ENCODE data around the gene IL16.

The IL16 gene

GRCh38 chr15:81278306-81279029 lies 81.8 kb downstream of the IL16 start:
- H3K4me3 ChIP-seq (ENCODE audit: low read depth in 1 of 5, low read length in 5 of 5), result no peak overlapping the region
- no peak overlapping the region for H3K9ac ChIP-seq (ENCODE audit: low read length in 5 of 5)
- no peaks in the 10 kb centered on the region for H3K27me3 ChIP-seq (ENCODE audit: control insufficient read depth in 5 of 5, insufficient read depth in 4 of 5, low read length in 5 of 5)
- peaks cover 0 to 6% (median 4%) of the 10 kb centered on the region in 5 donors for H3K9me3 ChIP-seq (ENCODE audit: control insufficient read depth in 5 of 5, low read length in 5 of 5)
- no peak overlapping the region for H3K27ac ChIP-seq (ENCODE audit: low read depth, low read length)
- H3K36me3 ChIP-seq (ENCODE audit: control insufficient read depth in 5 of 5, insufficient read depth in 5 of 5, low read length in 5 of 5), result peaks cover 3 to 45% (median 33%) of the 10 kb centered on the region in 5 donors
- peaks cover 0 to 26% (median 8%) of the 10 kb centered on the region in 5 donors for H3K4me1 ChIP-seq (ENCODE audit: control insufficient read depth in 5 of 5, insufficient read depth in 5 of 5, low read length in 5 of 5)

- Histone ChIP-seq H3K9me3 (ENCODE audit: control insufficient read depth in 5 of 5, low read length in 5 of 5) (peaks cover 0 to 6% (median 4%) of the 10 kb centered on the region in 5 donors), H3K9ac (ENCODE audit: low read length in 5 of 5) (no peak overlapping the region), H3K4me3 (ENCODE audit: low read depth in 1 of 5, low read length in 5 of 5) (no peak overlapping the region), H3K27ac (ENCODE audit: low read depth, low read length) (no peak overlapping the region), H3K4me1 (ENCODE audit: control insufficient read depth in 5 of 5, insufficient read depth in 5 of 5, low read length in 5 of 5) (peaks cover 0 to 34% (median 6%) of the 10 kb centered on the region in 5 donors), H3K36me3 (ENCODE audit: control insufficient read depth in 5 of 5, insufficient read depth in 5 of 5, low read length in 5 of 5) (peaks cover 3 to 41% (median 33%) of the 10 kb centered on the region in 5 donors), H3K27me3 (ENCODE audit: control insufficient read depth in 5 of 5, insufficient read depth in 4 of 5, low read length in 5 of 5) (no peaks in the 10 kb centered on the region)
Measured at GRCh38 chr15:81279621-81280485, 83.2 kb downstream of the IL16 start.

GRCh38 chr15:81280696-81281455 lies 84.2 kb downstream of the IL16 start:
- Histone ChIP-seq H3K9me3 (ENCODE audit: control insufficient read depth in 5 of 5, low read length in 5 of 5) (peaks cover 0 to 6% (median 4%) of the 10 kb centered on the region in 5 donors), H3K27me3 (ENCODE audit: control insufficient read depth in 5 of 5, insufficient read depth in 4 of 5, low read length in 5 of 5) (no peaks in the 10 kb centered on the region), H3K9ac (ENCODE audit: low read length in 5 of 5) (no peak overlapping the region), H3K4me1 (ENCODE audit: control insufficient read depth in 5 of 5, insufficient read depth in 5 of 5, low read length in 5 of 5) (peaks cover 0 to 29% (median 1%) of the 10 kb centered on the region in 5 donors), H3K36me3 (ENCODE audit: control insufficient read depth in 5 of 5, insufficient read depth in 5 of 5, low read length in 5 of 5) (peaks cover 5 to 48% (median 37%) of the 10 kb centered on the region in 5 donors), H3K4me3 (ENCODE audit: low read depth in 1 of 5, low read length in 5 of 5) (no peak overlapping the region), H3K27ac (ENCODE audit: low read depth, low read length) (no peak overlapping the region)

DNA sequence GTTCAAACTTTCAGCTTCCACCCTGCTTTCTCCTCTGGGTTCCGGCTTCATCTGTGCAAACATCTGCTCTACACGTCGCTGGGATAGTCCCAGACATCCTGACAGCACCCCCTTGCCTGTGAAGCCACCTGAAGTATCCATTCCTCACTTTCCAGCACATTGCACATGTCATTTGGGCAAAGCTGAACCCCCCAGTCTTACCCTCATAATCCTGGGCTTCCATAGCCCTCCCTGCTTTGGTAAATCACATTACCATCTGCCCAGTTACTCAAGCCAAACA lies 84.7 kb downstream of the IL16 start:
- Histone ChIP-seq H3K9me3 (ENCODE audit: control insufficient read depth in 5 of 5, low read length in 5 of 5) (peaks cover 0 to 6% (median 4%) of the 10 kb centered on the region in 5 donors), H3K36me3 (ENCODE audit: control insufficient read depth in 5 of 5, insufficient read depth in 5 of 5, low read length in 5 of 5) (peaks cover 10 to 53% (median 42%) of the 10 kb centered on the region in 5 donors), H3K27ac (ENCODE audit: low read depth, low read length) (no peak overlapping the region), H3K4me1 (ENCODE audit: control insufficient read depth in 5 of 5, insufficient read depth in 5 of 5, low read length in 5 of 5) (peaks cover 0 to 28% (median 2%) of the 10 kb centered on the region in 5 donors), H3K9ac (ENCODE audit: low read length in 5 of 5) (no peak overlapping the region), H3K27me3 (ENCODE audit: control insufficient read depth in 5 of 5, insufficient read depth in 4 of 5, low read length in 5 of 5) (no peaks in the 10 kb centered on the region), H3K4me3 (ENCODE audit: low read depth in 1 of 5, low read length in 5 of 5) (no peak overlapping the region)

- Histone ChIP-seq H3K9me3 (ENCODE audit: control insufficient read depth in 5 of 5, low read length in 5 of 5) (peaks cover 0 to 4% (median 2%) of the 10 kb centered on the region in 5 donors), H3K9ac (ENCODE audit: low read length in 5 of 5) (no peak overlapping the region), H3K27me3 (ENCODE audit: control insufficient read depth in 5 of 5, insufficient read depth in 4 of 5, low read length in 5 of 5) (no peaks in the 10 kb centered on the region), H3K4me1 (ENCODE audit: control insufficient read depth in 5 of 5, insufficient read depth in 5 of 5, low read length in 5 of 5) (peaks cover 0 to 29% (median 5%) of the 10 kb centered on the region in 5 donors), H3K27ac (ENCODE audit: low read depth, low read length) (no peak overlapping the region), H3K4me3 (ENCODE audit: low read depth in 1 of 5, low read length in 5 of 5) (no peak overlapping the region), H3K36me3 (ENCODE audit: control insufficient read depth in 5 of 5, insufficient read depth in 5 of 5, low read length in 5 of 5) (peaks cover 12 to 59% (median 46%) of the 10 kb centered on the region in 5 donors)
Measured at GRCh38 chr15:81281766-81282605, 85.3 kb downstream of the IL16 start.

DNA sequence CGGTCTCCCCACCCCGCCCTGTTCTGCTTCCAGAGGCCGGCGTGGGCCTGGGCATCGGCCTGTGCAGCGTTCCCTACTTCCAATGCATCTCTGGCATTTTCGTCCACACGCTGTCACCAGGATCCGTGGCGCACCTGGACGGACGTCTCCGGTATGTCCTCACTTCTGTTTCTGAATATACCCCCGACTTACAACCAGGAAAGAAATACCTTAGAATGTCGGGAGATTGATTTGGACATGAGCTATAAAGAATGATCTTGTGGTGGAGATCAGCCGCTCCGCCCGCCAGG lies 85.9 kb downstream of the IL16 start:
- Histone ChIP-seq H3K27me3 (ENCODE audit: control insufficient read depth in 5 of 5, insufficient read depth in 4 of 5, low read length in 5 of 5) (no peaks in the 10 kb centered on the region), H3K4me1 (ENCODE audit: control insufficient read depth in 5 of 5, insufficient read depth in 5 of 5, low read length in 5 of 5) (peaks cover 0 to 31% (median 5%) of the 10 kb centered on the region in 5 donors), H3K9ac (ENCODE audit: low read length in 5 of 5) (no peak overlapping the region), H3K9me3 (ENCODE audit: control insufficient read depth in 5 of 5, low read length in 5 of 5) (peaks cover 0 to under 1% (median 0%) of the 10 kb centered on the region in 5 donors), H3K4me3 (ENCODE audit: low read depth in 1 of 5, low read length in 5 of 5) (no peak overlapping the region), H3K27ac (ENCODE audit: low read depth, low read length) (no peak overlapping the region), H3K36me3 (ENCODE audit: control insufficient read depth in 5 of 5, insufficient read depth in 5 of 5, low read length in 5 of 5) (peaks cover 12 to 64% (median 51%) of the 10 kb centered on the region in 5 donors)

GRCh38 chr15:81282911-81283310 lies 86.2 kb downstream of the IL16 start:
- Histone ChIP-seq H3K27ac (ENCODE audit: low read depth, low read length) (no peak overlapping the region), H3K27me3 (ENCODE audit: control insufficient read depth in 5 of 5, insufficient read depth in 4 of 5, low read length in 5 of 5) (no peaks in the 10 kb centered on the region), H3K36me3 (ENCODE audit: control insufficient read depth in 5 of 5, insufficient read depth in 5 of 5, low read length in 5 of 5) (peaks cover 15 to 68% (median 55%) of the 10 kb centered on the region in 5 donors), H3K9ac (ENCODE audit: low read length in 5 of 5) (no peak overlapping the region), H3K9me3 (ENCODE audit: control insufficient read depth in 5 of 5, low read length in 5 of 5) (no peaks in the 10 kb centered on the region), H3K4me3 (ENCODE audit: low read depth in 1 of 5, low read length in 5 of 5) (no peak overlapping the region), H3K4me1 (ENCODE audit: control insufficient read depth in 5 of 5, insufficient read depth in 5 of 5, low read length in 5 of 5) (peaks cover 0 to 31% (median 5%) of the 10 kb centered on the region in 5 donors)

DNA sequence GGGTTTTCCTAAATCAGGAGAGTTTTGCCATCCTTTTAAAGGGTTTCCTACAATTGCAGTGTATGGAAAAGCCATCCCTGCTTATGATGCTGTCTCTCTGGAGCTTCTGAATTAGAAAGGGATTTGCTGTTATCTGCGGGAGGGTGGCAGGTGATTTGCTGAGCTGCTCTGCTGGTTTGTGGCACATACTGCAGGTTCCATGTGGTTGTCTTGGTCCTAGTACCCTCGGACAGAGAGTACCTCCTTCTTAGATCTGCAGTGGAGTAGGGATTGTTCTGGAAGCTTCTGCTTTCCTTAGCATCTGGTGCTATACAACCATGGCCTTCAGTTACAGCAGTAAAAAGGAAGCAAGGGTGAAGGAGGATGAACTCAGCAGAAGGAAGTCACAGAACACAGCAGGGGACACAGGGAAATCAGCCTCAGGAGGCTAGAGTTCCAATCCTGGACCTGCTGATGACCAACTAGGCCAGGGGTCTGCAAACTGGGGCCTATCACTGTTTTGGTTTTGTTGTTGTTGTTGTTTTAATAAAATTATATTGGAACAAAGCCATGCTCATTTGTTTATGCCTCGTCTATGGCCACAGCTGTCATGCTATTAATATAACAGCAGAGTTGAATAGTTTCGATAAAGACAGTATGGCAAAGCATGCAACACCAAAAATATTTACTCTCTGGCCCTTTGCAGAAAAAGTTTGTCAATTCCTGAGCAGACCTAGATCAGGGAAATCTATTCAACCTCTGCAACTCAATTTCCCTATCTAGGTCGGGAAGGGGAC lies 87.8 kb downstream of the IL16 start:
- H3K36me3 ChIP-seq (ENCODE audit: control insufficient read depth in 5 of 5, insufficient read depth in 5 of 5, low read length in 5 of 5), result peaks cover 15 to 66% (median 58%) of the 10 kb centered on the region in 5 donors
- no peaks in the 10 kb centered on the region for H3K9me3 ChIP-seq (ENCODE audit: control insufficient read depth in 5 of 5, low read length in 5 of 5)
- H3K4me3 ChIP-seq (ENCODE audit: low read depth in 1 of 5, low read length in 5 of 5), result no peak overlapping the region
- no peaks in the 10 kb centered on the region for H3K27me3 ChIP-seq (ENCODE audit: control insufficient read depth in 5 of 5, insufficient read depth in 4 of 5, low read length in 5 of 5)
- peaks cover 0 to 29% (median 5%) of the 10 kb centered on the region in 5 donors for H3K4me1 ChIP-seq (ENCODE audit: control insufficient read depth in 5 of 5, insufficient read depth in 5 of 5, low read length in 5 of 5)
- H3K9ac ChIP-seq (ENCODE audit: low read length in 5 of 5), result no peak overlapping the region
- H3K27ac ChIP-seq (ENCODE audit: low read depth, low read length), result no peak overlapping the region

DNA sequence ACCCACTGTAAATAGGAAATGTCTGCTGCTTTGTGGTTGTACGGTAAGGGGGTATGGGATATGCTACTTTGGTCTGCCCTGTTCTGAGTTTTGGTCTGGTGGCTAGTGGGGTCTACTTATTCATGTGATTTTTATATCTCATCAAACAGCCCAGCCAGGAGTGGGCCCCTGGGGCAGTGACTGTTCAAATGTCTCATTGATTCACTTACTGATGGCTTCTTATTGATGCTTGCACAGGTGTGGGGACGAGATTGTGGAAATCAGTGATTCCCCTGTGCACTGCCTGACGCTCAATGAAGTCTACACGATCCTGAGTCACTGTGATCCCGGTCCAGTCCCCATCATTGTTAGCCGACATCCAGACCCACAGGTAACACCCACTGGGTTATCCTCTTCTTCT lies 88.8 kb downstream of the IL16 start:
- Histone ChIP-seq H3K27ac (ENCODE audit: low read depth, low read length) (no peak overlapping the region), H3K4me1 (ENCODE audit: control insufficient read depth in 5 of 5, insufficient read depth in 5 of 5, low read length in 5 of 5) (peaks cover 0 to 22% (median 5%) of the 10 kb centered on the region in 5 donors), H3K4me3 (ENCODE audit: low read depth in 1 of 5, low read length in 5 of 5) (no peak overlapping the region)

More for the DNA sequence above, 88.8 kb downstream of the IL16 start:
- Histone ChIP-seq H3K36me3 (ENCODE audit: control insufficient read depth in 5 of 5, insufficient read depth in 5 of 5, low read length in 5 of 5) (peaks cover 12 to 59% (median 50%) of the 10 kb centered on the region in 5 donors), H3K9ac (ENCODE audit: low read length in 5 of 5) (no peak overlapping the region), H3K27me3 (ENCODE audit: control insufficient read depth in 5 of 5, insufficient read depth in 4 of 5, low read length in 5 of 5) (no peaks in the 10 kb centered on the region), H3K9me3 (ENCODE audit: control insufficient read depth in 5 of 5, low read length in 5 of 5) (no peaks in the 10 kb centered on the region)
